ENCODE results near the gene RASL10A.

The RASL10A gene

DNA sequence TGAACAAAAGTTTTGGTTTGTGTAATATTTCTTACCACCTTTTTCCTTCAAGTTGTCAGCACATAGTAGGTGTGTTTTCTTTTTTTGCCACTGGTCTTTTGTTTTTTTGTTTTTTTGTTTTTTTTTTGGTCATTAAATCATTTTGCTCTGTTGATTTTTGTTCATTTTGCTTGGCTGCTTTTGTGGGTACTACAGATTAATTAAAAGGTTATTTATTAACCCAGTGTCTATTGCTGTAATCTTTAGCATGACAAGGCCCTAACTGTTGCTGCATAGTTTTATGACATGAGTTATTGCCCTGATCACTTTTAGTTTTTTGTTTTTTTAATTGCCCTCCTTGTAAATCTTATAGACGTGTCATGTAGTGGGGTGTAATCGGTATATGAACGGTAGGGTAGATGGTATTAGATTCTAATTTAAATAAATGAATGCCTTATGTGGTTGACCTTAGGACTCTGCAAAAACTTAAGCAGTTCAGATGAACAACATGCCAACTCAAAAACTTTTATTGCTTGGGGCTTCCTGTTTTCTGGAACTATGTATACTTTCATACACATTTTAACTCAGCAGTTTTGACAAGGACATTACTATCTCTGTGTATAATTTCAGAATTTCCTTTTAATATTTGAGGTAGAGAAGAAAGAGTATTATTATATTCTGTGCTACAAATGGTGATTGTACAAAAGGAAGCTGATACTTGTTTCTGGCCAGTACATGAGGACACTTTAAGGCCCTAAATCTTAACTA lies 39.5 kb downstream of the RASL10A start:
- Mint-ChIP-seq H3K27me3 (no peaks in the 10 kb centered on the region), H3K4me3 (no peak overlapping the region), H3K9me3 (no peaks in the 10 kb centered on the region), H3K4me1 (peaks cover 74% of the 10 kb centered on the region), H3K27ac (peak overlapping the region; percentile 10 to 49)
- DNase-seq (no peak), ATAC-seq (no peak)

- no peaks in the 10 kb centered on the region for H3K9me3 Mint-ChIP-seq
- H3K27ac Mint-ChIP-seq: no peak overlapping the region
- ATAC-seq (no peak), DNase-seq (no peak)
- H3K4me3 Mint-ChIP-seq: no peak overlapping the region
- H3K27me3 Mint-ChIP-seq: no peaks in the 10 kb centered on the region
- H3K4me1 Mint-ChIP-seq: peaks cover 83% of the 10 kb centered on the region
Measured at GRCh38 chr22:29275167-29275566, 40.3 kb downstream of the RASL10A start.

- Mint-ChIP-seq H3K27ac (peak overlapping the region in 1 of 2 donors; percentile 4), H3K4me1 (peaks cover 76% of the 10 kb centered on the region), H3K27me3 (no peaks in the 10 kb centered on the region), H3K9me3 (no peaks in the 10 kb centered on the region), H3K4me3 (peak overlapping the region in 1 of 2 donors; percentile 72)
- ATAC-seq: no peak
- no peak for DNase-seq
Measured at GRCh38 chr22:29272624-29273023, 42.9 kb downstream of the RASL10A start.

DNA sequence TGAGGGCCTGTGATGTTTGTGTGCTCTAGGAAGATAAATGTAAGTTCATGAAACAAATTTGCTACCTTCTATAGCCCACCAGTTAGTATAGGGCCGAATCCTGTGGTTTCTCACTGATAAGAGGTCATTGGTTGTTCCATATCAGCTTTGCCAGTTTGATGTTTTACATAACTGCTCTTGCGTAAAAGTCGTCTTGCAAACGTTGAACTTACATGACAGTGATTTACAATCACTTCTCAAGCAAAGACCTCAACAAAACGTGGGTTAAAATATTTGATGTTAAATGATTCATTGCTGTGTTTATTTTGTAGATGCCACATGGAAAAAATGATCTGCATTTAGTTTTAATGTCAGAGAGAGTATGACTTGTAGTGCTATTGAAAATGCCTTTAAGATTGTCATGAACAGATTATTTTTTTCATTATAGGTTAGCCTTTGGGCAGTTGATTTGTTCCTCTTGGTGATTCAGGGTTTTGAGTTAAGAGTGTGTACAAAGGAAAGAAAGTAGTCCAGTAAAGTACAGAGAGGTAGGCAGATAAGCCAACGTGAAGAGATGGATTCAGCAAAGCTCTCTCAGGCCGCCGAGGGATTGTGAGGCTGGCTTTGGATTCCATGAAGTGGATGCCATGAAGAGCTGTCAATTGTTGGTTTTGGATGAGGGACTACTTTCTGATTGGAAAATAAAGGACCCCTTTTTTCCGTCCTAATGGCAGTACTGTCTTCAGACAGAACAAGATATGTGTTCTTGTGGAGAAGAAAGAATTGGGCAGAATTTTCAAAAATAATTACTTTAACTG lies 44.8 kb downstream of the RASL10A start:
- H3K4me3 Mint-ChIP-seq: peak overlapping the region; percentile 90 to 94
- DNase-seq (no peak), ATAC-seq (no peak)
- peak overlapping the region; percentile 35 to 61 for H3K27ac Mint-ChIP-seq
- peaks cover 72% of the 10 kb centered on the region for H3K4me1 Mint-ChIP-seq
- H3K27me3 Mint-ChIP-seq: no peaks in the 10 kb centered on the region
- no peaks in the 10 kb centered on the region for H3K9me3 Mint-ChIP-seq

- ATAC-seq (no peak), DNase-seq (no peak)
- Mint-ChIP-seq H3K4me1 (peaks cover 68% of the 10 kb centered on the region), H3K9me3 (no peaks in the 10 kb centered on the region), H3K27me3 (no peaks in the 10 kb centered on the region), H3K27ac (peak overlapping the region; percentile 99), H3K4me3 (peak overlapping the region; percentile 90 to 94)
Measured at GRCh38 chr22:29269731-29270474, 45.6 kb downstream of the RASL10A start.

- no peak for ATAC-seq
- H3K27ac Mint-ChIP-seq: peak overlapping the region; percentile 99
- H3K4me1 Mint-ChIP-seq: peaks cover 62% of the 10 kb centered on the region
- H3K27me3 Mint-ChIP-seq: no peaks in the 10 kb centered on the region
- no peaks in the 10 kb centered on the region for H3K9me3 Mint-ChIP-seq
- H3K4me3 Mint-ChIP-seq: peak overlapping the region; percentile 90 to 94
- DNase-seq: no peak
Measured at GRCh38 chr22:29269230-29269604, 46.3 kb downstream of the RASL10A start.

DNA sequence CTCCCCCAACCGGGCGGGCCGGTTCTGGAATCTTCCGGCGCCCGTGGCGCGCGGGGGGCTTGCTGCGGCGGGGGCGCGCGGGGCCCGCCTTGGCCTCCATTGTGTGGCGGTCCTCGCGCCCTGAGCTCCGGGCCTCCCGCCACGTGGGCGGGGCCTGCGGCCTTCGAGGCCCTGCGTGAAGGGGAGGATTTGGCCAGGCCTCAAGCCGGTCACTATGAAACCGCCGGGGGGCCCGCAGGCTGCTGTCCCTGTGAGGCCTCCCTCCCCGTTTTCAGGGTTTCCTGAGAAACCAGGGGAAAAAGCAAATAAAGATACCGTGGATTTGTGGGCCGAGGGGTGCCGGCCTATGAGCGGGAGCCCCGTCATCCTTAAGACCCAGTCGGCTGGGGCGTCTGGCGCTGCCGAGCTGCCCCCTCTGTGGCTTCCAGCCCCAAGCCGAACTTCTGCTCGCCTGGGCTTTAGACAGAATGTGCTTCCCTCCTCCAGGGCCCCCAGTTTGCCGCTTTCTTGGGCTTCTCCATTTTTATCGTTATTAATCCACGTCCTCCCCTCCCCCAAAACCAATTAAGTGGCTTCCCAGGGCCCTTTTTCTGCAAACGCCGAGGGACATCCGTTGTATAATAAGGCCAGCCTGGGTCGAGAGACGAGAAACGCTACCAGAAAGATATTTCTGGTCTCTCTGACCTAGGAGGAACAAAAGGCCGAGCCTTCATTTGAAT lies 46.8 kb downstream of the RASL10A start:
- H3K27me3 Mint-ChIP-seq: no peaks in the 10 kb centered on the region
- peak overlapping the region; percentile 90 to 94 for H3K4me3 Mint-ChIP-seq
- ATAC-seq: peak; percentile 16
- H3K27ac Mint-ChIP-seq: peak overlapping the region; percentile 99
- H3K4me1 Mint-ChIP-seq: peaks cover 56% of the 10 kb centered on the region
- H3K9me3 Mint-ChIP-seq: no peaks in the 10 kb centered on the region
- peak; percentile 51 to 59 for DNase-seq

- H3K4me1 Mint-ChIP-seq: peaks cover 49% of the 10 kb centered on the region
- H3K4me3 Mint-ChIP-seq: peak within 1 kb of the TSS; percentile 90 to 94
- ATAC-seq: peak; percentile 95
- DNase-seq: peak; percentile 98
- H3K27me3 Mint-ChIP-seq: no peaks in the 10 kb centered on the region
- no peaks in the 10 kb centered on the region for H3K9me3 Mint-ChIP-seq
- H3K27ac Mint-ChIP-seq: peak within 1 kb of the TSS; percentile 99
Measured at GRCh38 chr22:29267858-29268510, 47.5 kb downstream of the RASL10A start, which contains the start of the genes EWSR1 and RHBDD3. Gene EWSR1 (plus strand): TSS chr22:29268268. CDS start chr22:29268337, 69 bp downstream. Gene RHBDD3 (minus strand): TSS chr22:29267981. CDS start chr22:29265626, 2,355 bp downstream.

DNA sequence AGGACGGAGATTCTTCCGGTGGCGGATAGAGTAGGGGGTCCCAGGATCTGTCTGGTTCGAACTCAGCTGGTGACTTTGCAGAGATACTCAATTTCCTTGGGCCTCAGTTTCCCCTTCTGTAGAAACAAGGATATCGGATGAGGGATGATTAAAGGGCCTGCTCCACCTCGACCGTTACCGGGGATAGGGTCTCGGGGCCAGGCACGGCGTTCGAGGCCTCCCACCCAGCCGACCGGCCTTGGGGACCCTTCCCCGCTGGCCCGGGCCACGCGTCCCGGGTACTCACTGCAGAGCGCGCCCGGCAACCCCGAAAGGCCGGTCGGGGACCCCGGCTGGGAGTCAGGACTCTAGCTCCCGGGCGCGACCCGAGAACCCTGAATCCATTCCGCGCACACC lies 48.0 kb downstream of the RASL10A start:
- DNase-seq (no peak), ATAC-seq (peak; percentile 66)
- Mint-ChIP-seq H3K27me3 (no peaks in the 10 kb centered on the region), H3K9me3 (no peaks in the 10 kb centered on the region), H3K4me3 (peak overlapping the region; percentile 90 to 94), H3K4me1 (peaks cover 44% of the 10 kb centered on the region), H3K27ac (peak overlapping the region; percentile 99)

DNA sequence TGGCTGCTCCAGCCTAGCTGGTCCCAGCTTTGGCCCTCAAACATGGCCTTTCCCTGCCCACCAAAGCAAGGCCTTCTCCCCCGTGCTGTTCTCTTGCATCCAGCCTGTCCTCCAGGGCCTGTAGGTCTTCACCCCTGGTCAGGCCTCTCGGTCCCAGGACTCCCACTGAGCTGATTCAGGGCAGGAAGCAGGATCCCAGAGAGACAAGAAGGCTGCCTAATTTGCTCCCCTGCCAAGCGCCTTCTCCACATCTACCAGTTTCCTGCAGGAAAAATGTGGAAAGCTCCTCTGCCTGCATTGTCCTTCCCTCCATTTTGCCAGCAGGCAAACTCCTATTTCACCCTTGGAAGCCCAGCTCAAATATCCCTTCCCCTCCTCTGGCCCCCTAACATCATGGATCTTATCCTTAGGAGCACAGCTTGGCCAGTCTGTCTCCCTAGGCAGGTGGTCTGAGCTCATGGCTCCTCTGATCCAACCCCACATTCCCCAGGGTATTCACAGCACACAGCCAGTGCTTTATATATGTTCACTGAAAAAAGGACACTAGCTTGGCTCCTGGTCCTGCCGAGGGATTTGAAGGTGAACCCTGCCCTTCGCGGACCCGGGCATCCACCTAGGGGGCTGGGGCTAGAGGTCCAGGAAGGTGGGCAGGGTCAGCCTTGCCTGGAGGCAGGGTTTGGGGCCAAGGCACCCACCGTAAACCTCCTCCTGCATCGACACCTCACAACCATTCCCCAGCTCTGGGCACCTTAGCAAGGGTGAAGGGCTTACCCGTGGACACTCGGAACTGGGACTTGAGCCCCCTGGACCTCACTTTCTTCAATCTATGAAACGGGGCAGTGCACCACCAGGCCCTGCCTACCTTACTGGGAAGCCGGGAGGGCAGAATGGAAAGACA lies 48.7 kb downstream of the RASL10A start:
- peaks cover 37% of the 10 kb centered on the region for H3K4me1 Mint-ChIP-seq
- no peak for DNase-seq
- peak overlapping the region; percentile 99 for H3K27ac Mint-ChIP-seq
- H3K9me3 Mint-ChIP-seq: no peaks in the 10 kb centered on the region
- H3K27me3 Mint-ChIP-seq: no peaks in the 10 kb centered on the region
- peak overlapping the region; percentile 90 to 94 for H3K4me3 Mint-ChIP-seq
- ATAC-seq: no peak

DNA sequence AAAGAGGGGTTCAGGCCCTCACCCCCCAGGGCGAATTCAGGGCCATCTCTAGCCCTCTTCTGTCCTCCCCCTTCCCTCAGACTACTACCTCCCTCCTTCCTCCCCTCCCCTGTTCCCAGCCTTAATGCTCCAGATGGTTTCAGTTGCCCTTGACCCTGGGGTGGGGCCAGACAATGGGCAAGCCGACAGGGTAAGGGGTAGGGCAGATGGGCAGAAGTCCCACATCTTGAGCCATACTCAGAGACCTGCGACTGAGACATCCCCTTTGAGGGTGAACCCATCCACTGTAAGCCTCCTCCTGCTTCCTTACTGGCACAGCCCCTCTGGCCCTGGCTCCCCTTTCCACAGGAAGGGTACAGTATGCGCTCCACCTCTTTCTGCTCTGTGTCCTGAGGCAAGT lies 49.6 kb downstream of the RASL10A start:
- Mint-ChIP-seq H3K4me3 (peak overlapping the region in 1 of 2 donors; percentile 90), H3K9me3 (no peaks in the 10 kb centered on the region), H3K27ac (no peak overlapping the region), H3K4me1 (peaks cover 29% of the 10 kb centered on the region), H3K27me3 (no peaks in the 10 kb centered on the region)
- DNase-seq (no peak), ATAC-seq (no peak)

- Mint-ChIP-seq H3K4me1 (peaks cover 22% of the 10 kb centered on the region), H3K27ac (no peak overlapping the region), H3K4me3 (no peak overlapping the region), H3K27me3 (no peaks in the 10 kb centered on the region), H3K9me3 (no peaks in the 10 kb centered on the region)
- ATAC-seq (no peak), DNase-seq (no peak)
Measured at GRCh38 chr22:29265305-29265704, 50.2 kb downstream of the RASL10A start.

DNA sequence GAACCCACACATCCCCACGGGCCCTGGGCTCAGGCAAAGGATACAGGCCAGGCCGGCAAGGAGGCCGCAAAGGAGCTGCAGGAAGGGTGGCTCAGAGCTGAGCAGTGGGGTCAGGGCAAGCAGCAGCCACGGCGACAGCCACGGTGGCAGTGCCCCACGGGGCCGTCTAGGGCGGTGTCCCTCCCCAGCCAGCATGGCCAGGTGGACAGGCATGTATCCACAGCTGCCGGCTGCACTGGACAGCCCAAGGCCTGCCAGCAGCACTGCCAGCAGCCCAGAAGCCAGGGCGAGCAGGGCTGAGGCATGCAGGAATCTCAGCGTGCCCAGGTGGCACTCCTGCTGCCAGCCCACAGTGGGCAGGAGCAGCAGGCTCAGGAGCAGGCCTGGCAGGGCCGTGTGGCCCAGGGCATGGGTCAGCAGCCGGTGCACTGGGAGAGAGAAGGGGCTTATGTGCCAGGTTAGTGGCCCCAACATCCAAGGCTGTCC lies 51.7 kb downstream of the RASL10A start:
- no peak for ATAC-seq
- Mint-ChIP-seq H3K27me3 (no peaks in the 10 kb centered on the region), H3K4me1 (peaks cover 14% of the 10 kb centered on the region), H3K9me3 (no peaks in the 10 kb centered on the region), H3K27ac (no peak overlapping the region), H3K4me3 (no peak overlapping the region)
- DNase-seq: no peak
